K562 (cell line): ENCODE results near the gene ELOB. TPM values are rescaled to one million over a fixed set of nuclear protein-coding genes. Genes with fewer than 3 reads are reported as not detected.

Source experiments
- ATAC-seq: fragments of 200-7000 bp; cut with Tn5 transposase; 3 replicates; pipeline ENCODE4 v1.9.1; 2020; ENCODE audit warnings: moderate library complexity
- BruUV-seq: library from RNA; stranded (reverse); fragments of 400-500 nt; replicated peaks from 2 replicates; lab custom pipeline; 2021; lab: Mats Ljungman, UMichigan
- CTCF ChIA-PET: fragments of 300-600 bp; formaldehyde crosslinking; extraction: SDS; loops from one replicate; lab custom pipeline; 2021; ENCODE audit warnings: low intra/inter-chr PET ratio; lab: Yijun Ruan, JAX
- POLR2A ChIA-PET: fragments of 300-600, 350-650 bp; sonication (Branson Sonifier 250); formaldehyde crosslinking; extraction: SDS; loops from one replicate; lab custom pipeline; 2021; ENCODE audit warnings: antibody characterized with exemption, inconsistent platforms; lab: Yijun Ruan, JAX
- DNase-seq, 4 experiments: peaks; one replicate each; pipeline versions ENCODE4 v3.0.0 to v3.0.0-alpha.2; 2011 to 2018; ENCODE audit warnings: low spot score in 3 of 4, mixed read lengths in 3 of 4; ENCODE audit errors: extremely low read depth in 1 of 4
- FAIRE-seq: peaks from 2 replicates; lab custom pipeline; 2011; peaks lifted over from hg19 to GRCh38; lab: Jason Lieb, UNC
- H2AFZ ChIP-seq: 2 replicates; pipeline ENCODE4 v1.6.0; 2011; ENCODE audit warnings: low read depth, low read length, control low read depth, inconsistent platforms
- H3K27ac ChIP-seq: fragments of 200-600 bp; 3 replicates; pipeline ENCODE4 v1.8.0; 2011; ENCODE audit warnings: low read depth, mild to moderate bottlenecking, control low read depth, inconsistent platforms, low read length, moderate library complexity, mixed read lengths; ENCODE audit errors: extremely low read depth
- H3K27me3 ChIP-seq, 2 experiments: fragments of 300-600 bp in 1 of 2; 2 replicates in 1 of 2; 3 replicates in 1 of 2; pipeline versions ENCODE4 v1.6.0 to v1.8.0; 2011; ENCODE audit warnings: inconsistent platforms in 2 of 2, low read length in 2 of 2, mild to moderate bottlenecking in 1 of 2, mixed read lengths in 1 of 2, moderate library complexity in 1 of 2; ENCODE audit not compliant: control insufficient read depth in 2 of 2, insufficient read depth in 2 of 2
- H3K36me3 ChIP-seq: fragments of 300-600 bp; 3 replicates; pipeline ENCODE4 v1.8.0; 2011; ENCODE audit warnings: mild to moderate bottlenecking, low read length, inconsistent platforms; ENCODE audit not compliant: control insufficient read depth, insufficient read depth
- H3K4me1 ChIP-seq, 2 experiments: fragments of 200-600 bp in 1 of 2; replicated peaks in 1 of 2; 2 replicates in 1 of 2; 3 replicates in 1 of 2; pipeline versions ENCODE4 v1.5.1 to v1.8.0; 2011; ENCODE audit warnings: inconsistent platforms in 2 of 2, low read length in 2 of 2, mild to moderate bottlenecking in 1 of 2, mixed read lengths in 1 of 2, moderate library complexity in 1 of 2; ENCODE audit not compliant: control insufficient read depth in 2 of 2, insufficient read depth in 2 of 2
- H3K4me2 ChIP-seq: 2 replicates; pipeline ENCODE4 v1.6.1; 2011; ENCODE audit warnings: low read length, control low read depth, inconsistent platforms, mixed read lengths; ENCODE audit not compliant: insufficient read depth
- H3K4me3 ChIP-seq: fragments of 200-600 bp; sonication (generic), shearing (Covaris generic); 2 replicates; pipeline ENCODE4 v1.5.1; 2016; ENCODE audit warnings: control low read depth, inconsistent platforms
- H3K79me2 ChIP-seq: fragments of 200-600 bp; 3 replicates; pipeline ENCODE4 v1.8.0; 2011; ENCODE audit warnings: low read length, inconsistent platforms; ENCODE audit not compliant: control insufficient read depth, insufficient read depth
- H3K9ac ChIP-seq, 2 experiments: 2 replicates each; pipeline versions ENCODE4 v1.6.0 to v1.6.1; 2011; ENCODE audit warnings: low read depth in 2 of 2, low read length in 2 of 2, control low read depth in 1 of 2, inconsistent platforms in 1 of 2, mild to moderate bottlenecking in 1 of 2, mixed read lengths in 1 of 2; ENCODE audit not compliant: insufficient read depth in 1 of 2
- H3K9me1 ChIP-seq: one replicate; pipeline ENCODE4 v1.6.0; 2011; ENCODE audit warnings: inconsistent platforms, mild to moderate bottlenecking, low read length, moderate library complexity; ENCODE audit not compliant: control insufficient read depth, insufficient read depth
- H3K9me3 ChIP-seq: replicated peaks from 2 replicates; pipeline ENCODE4 v1.5.1; 2011; ENCODE audit warnings: low read depth, low read length, inconsistent platforms; ENCODE audit not compliant: control insufficient read depth, insufficient read depth
- H4K20me1 ChIP-seq: replicated peaks from 2 replicates; pipeline ENCODE4 v1.6.1; 2011; ENCODE audit warnings: low read length, inconsistent platforms, mixed read lengths; ENCODE audit not compliant: control insufficient read depth, insufficient read depth
- ARHGAP35 ChIP-seq: fragments of 450-650 bp; IDR thresholded peaks from 2 replicates; pipeline ENCODE4 v1.6.1; 2018; ENCODE audit not compliant: partially characterized antibody
- CREB3L1 ChIP-seq: fragments of 450-650 bp; IDR thresholded peaks from 2 replicates; pipeline ENCODE4 v1.6.1; 2014; ENCODE audit warnings: low read depth, mild to moderate bottlenecking, moderate library complexity, borderline replicate concordance
- E2F5 ChIP-seq: sonication (generic); formaldehyde crosslinking; IDR thresholded peaks from 2 replicates; pipeline ENCODE4 v1.8.0; 2022; ENCODE audit warnings: mild to moderate bottlenecking, missing genetic modification reagents
- MLLT1 ChIP-seq, 2 experiments: fragments of 450-650 bp; IDR thresholded peaks; 2 replicates each; pipeline ENCODE4 v1.6.1; 2016
- MYC ChIP-seq, 2 experiments: fragments of 250-450 bp in 1 of 2; sonication (Bioruptor Pico) in 1 of 2; IDR thresholded peaks; 2 replicates each; pipeline versions ENCODE4 v1.5.1 to v1.6.1; 2012 to 2021; ENCODE audit warnings: low read depth in 2 of 2, borderline replicate concordance in 1 of 2, improper control_type of control experiment in 1 of 2, low read length in 1 of 2, mild to moderate bottlenecking in 1 of 2, moderate library complexity in 1 of 2
- NR3C1 ChIP-seq: sonication (generic); formaldehyde crosslinking; IDR thresholded peaks from 2 replicates; pipeline ENCODE4 v1.8.1; 2022; ENCODE audit warnings: missing genetic modification reagents
- POLR2AphosphoS5 ChIP-seq: IDR thresholded peaks from 2 replicates; pipeline ENCODE4 v1.6.1; 2011; ENCODE audit warnings: mild to moderate bottlenecking, low read depth, low read length, moderate library complexity; ENCODE audit not compliant: control insufficient read depth, insufficient read depth
- WGBS: fragments of 100-300 bp; shearing (Covaris generic); methylation state at CpG from one replicate; pipeline ENCODE4 v1.1.6; 2016; ENCODE audit warnings: low coverage, mixed read lengths; ENCODE audit not compliant: insufficient coverage; ENCODE audit errors: missing lambda C conversion rate; 5-methylcytosine and 5-hydroxymethylcytosine counted together
- in situ Hi-C: fragments of 300-500 bp; cut with MboI; formaldehyde crosslinking; loops from 4 replicates; pipeline ENCODE4 v1.15.0; 2018; ENCODE audit warnings: inconsistent platforms, mixed read lengths
- intact Hi-C: fragments of 100-400 bp; cut with micrococcal nuclease; formaldehyde crosslinking; loops from 2 replicates; pipeline ENCODE4 v1.14.2; 2022
- polyA plus RNA-seq, 8 experiments: library from polyadenylated mRNA; depleted of rRNA in 4 of 8; stranded (reverse) in 5 of 8; unstranded in 3 of 8; fragments of >200 nt; fragmentation: Nextera tagmentation in 2 of 8; fragmentation: Illumina TruSeq in 1 of 8; extraction: Ambion mirVana in 2 of 8; extraction: Trizol in 1 of 8; gene quantifications; 2 replicates each; pipeline versions ENCODE4 v1.2.1 to v1.2.3, GENCODE V29; 2011 to 2014; ENCODE audit warnings: inconsistent platforms in 1 of 8, missing spikeins in 1 of 8
- total RNA-seq, 7 experiments: library from RNA; depleted of rRNA in 6 of 7; stranded (reverse); fragments of >200 nt in 6 of 7; fragmentation: Illumina TruSeq in 2 of 7; extraction: Trizol in 2 of 7; gene quantifications; 2 replicates each; pipeline versions ENCODE4 v1.2.1 to v1.2.3, GENCODE V29; 2011 to 2021; ENCODE audit warnings: low replicate concordance in 1 of 7

Gene ELOB
- total and polyA plus RNA-seq, 9 of the 15 experiments (the other 6 are each of a cell fraction or from before 2014, with no cell fraction given): 63.2 to 791 (median 237) TPM

GRCh38 chr16:2766430-2767139 is 10.5 kb downstream of the ELOB start:
- H4K20me1 ChIP-seq: peaks cover 23% of the 10 kb centered on the region
- POLR2A ChIA-PET: interaction anchor here (0.6 to 9.0 kb wide), 6 partner anchors 9 to 101 kb away, joined by 3 to 96 read pairs (median 12); partner anchors contain the start of genes ELOB and SRRM2
- H3K79me2 ChIP-seq: peaks cover 68% of the 10 kb centered on the region
- CTCF ChIA-PET: no interaction called here
- TF ChIP-seq ARHGAP35 (no peak), MYC (IDR thresholded peaks at IDR 0.05; ENCODE audit: low read depth, low read length) (no peak), MYC (CRISPR knock-in tag; IDR thresholded peaks at IDR 0.05; ENCODE audit: borderline replicate concordance, low read depth) (no peak), POLR2AphosphoS5 (0 out of 2 replicates have a peak, but pooled peaks have one; percentile 36), MLLT1 (IDR thresholded peaks at IDR 0.05) (peak in 1 of 2 experiments; percentile 40; a peak in 1 of 4 replicates), CREB3L1 (peak; percentile 56; the same call in 1 of the 2 replicates), E2F5 (CRISPR knock-in tag) (peak; percentile 40; the same call in 1 of the 2 replicates), NR3C1 (CRISPR knock-in tag) (no peak)
- in situ Hi-C loops (no loop called here), intact Hi-C loops (no loop called here)
- peaks cover 15% of the 10 kb centered on the region for H3K9me3 ChIP-seq
- no peak overlapping the region for H3K9ac ChIP-seq
- H3K27me3 ChIP-seq: no peaks in the 10 kb centered on the region
- DNase-seq: no peak
- no peak overlapping the region for H2AFZ ChIP-seq
- peaks cover 13 to 52% of the 10 kb centered on the region in 2 experiments; a peak in 4 of 5 replicates for H3K4me1 ChIP-seq
- H3K36me3 ChIP-seq: peaks cover 100% of the 10 kb centered on the region
- BruUV-seq: no TSS peak
- ATAC-seq: no peak
- WGBS: 97% methylated on average over 44 of the region's 44 CpGs
- H3K27ac ChIP-seq: no peak overlapping the region; the same call in 2 of the 3 replicates
- FAIRE-seq: peak; percentile 74
- no peak overlapping the region for H3K4me2 ChIP-seq
- no peak overlapping the region for H3K4me3 ChIP-seq
- no peaks in the 10 kb centered on the region for H3K9me1 ChIP-seq
